Measurements from ENCODE around the gene CERKL.

DNA sequence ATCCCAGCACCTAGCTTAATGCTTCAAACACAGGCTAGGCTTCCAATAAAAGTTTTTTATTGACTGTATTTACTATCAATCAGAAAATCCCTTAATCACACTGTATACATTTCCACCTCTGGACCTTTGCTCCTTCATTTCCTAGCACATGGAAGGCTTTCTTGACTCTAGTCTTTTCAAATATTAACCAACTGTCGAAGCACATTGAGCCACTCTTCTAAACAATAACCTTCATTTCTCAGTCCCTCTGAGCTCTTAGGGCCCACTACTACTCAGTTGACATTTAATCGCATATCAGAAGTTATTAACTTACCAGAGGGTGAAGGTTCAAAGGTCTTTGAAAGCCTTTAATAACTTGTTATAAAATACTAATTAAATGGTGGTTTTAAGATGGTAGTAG is 37.4 kb downstream of the CERKL start:
- TF ChIP-seq TARDBP (IDR thresholded peaks at IDR 0.05), result no peak
- TF ChIP-seq BHLHE40 (IDR thresholded peaks at IDR 0.05; ENCODE audit: borderline replicate concordance), result no peak
- TF ChIP-seq FOXA1 (IDR thresholded peaks at IDR 0.05), result no peak
- no peak for TF ChIP-seq ZNF384 (IDR thresholded peaks at IDR 0.05)
- TF ChIP-seq ELF4 (IDR thresholded peaks at IDR 0.05), result no peak
- TF ChIP-seq ARNT (IDR thresholded peaks at IDR 0.05), result no peak
- no peak for TF ChIP-seq SUZ12 (IDR thresholded peaks at IDR 0.05)
- no peak for TF ChIP-seq SP1 (IDR thresholded peaks at IDR 0.05)
- no peak for TF ChIP-seq FOXK2 (IDR thresholded peaks at IDR 0.05)
- TF ChIP-seq HDGF (IDR thresholded peaks at IDR 0.05; ENCODE audit: borderline replicate concordance), result no peak
- TF ChIP-seq, protein P1, sequence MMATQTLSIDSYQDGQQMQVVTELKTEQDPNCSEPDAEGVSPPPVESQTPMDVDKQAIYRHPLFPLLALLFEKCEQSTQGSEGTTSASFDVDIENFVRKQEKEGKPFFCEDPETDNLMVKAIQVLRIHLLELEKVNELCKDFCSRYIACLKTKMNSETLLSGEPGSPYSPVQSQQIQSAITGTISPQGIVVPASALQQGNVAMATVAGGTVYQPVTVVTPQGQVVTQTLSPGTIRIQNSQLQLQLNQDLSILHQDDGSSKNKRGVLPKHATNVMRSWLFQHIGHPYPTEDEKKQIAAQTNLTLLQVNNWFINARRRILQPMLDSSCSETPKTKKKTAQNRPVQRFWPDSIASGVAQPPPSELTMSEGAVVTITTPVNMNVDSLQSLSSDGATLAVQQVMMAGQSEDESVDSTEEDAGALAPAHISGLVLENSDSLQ (IDR thresholded peaks at IDR 0.05), result no peak
- TF ChIP-seq FOXM1 (IDR thresholded peaks at IDR 0.05; ENCODE audit: borderline replicate concordance), result no peak
- TF ChIP-seq CTBP1 (IDR thresholded peaks at IDR 0.05; ENCODE audit: borderline replicate concordance), result no peak
- no peak for TF ChIP-seq NFRKB (IDR thresholded peaks at IDR 0.05)
